ENCODE measurements around the gene NOTCH2.

- no peak for TF ChIP-seq TAF1 (conservative IDR thresholded peaks at IDR 0.05)
- no peak for TF ChIP-seq CTCF (IDR thresholded peaks at IDR 0.05; ENCODE audit: low read depth, low read length, missing input control)
- no peak for TF ChIP-seq YY1 (IDR thresholded peaks at IDR 0.05)
- TF ChIP-seq MAX (IDR thresholded peaks at IDR 0.05), result no peak
- TF ChIP-seq REST (IDR thresholded peaks at IDR 0.05), result no peak
- no peak for TF ChIP-seq GABPA (IDR thresholded peaks at IDR 0.05 in 1 of 2, conservative IDR thresholded peaks at IDR 0.05 in 1 of 2)
- no peak for TF ChIP-seq FOXA1 (IDR thresholded peaks at IDR 0.05)
- TF ChIP-seq RAD21 (IDR thresholded peaks at IDR 0.05), result no peak
- no peak for TF ChIP-seq ZBTB33 (IDR thresholded peaks at IDR 0.05)
- no peak for TF ChIP-seq SP1 (IDR thresholded peaks at IDR 0.05)
Measured at GRCh38 chr1:119986007-119986497, 83.4 kb downstream of the NOTCH2 start.
